Fibroblast of mammary gland (primary cell): ENCODE results near the gene MACROH2A1.

ENCODE experiments used
- DNase-seq: peaks from one replicate; pipeline ENCODE4 v3.0.0-alpha.2; 2010; ENCODE audit warnings: low read depth
- H3K4me3 ChIP-seq: 2 replicates; pipeline ENCODE4 v1.5.1; 2011; ENCODE audit warnings: low read depth, mild to moderate bottlenecking, low read length, moderate library complexity; ENCODE audit not compliant: control insufficient read depth
- TF ChIP-seq, protein P1 (sequence below): conservative IDR thresholded peaks from 2 replicates; pipeline ENCODE4 v1.5.1; 2011; ENCODE audit warnings: low read depth, low read length, inconsistent platforms; ENCODE audit not compliant: control insufficient read depth, insufficient read depth

MACROH2A1 gene

DNA sequence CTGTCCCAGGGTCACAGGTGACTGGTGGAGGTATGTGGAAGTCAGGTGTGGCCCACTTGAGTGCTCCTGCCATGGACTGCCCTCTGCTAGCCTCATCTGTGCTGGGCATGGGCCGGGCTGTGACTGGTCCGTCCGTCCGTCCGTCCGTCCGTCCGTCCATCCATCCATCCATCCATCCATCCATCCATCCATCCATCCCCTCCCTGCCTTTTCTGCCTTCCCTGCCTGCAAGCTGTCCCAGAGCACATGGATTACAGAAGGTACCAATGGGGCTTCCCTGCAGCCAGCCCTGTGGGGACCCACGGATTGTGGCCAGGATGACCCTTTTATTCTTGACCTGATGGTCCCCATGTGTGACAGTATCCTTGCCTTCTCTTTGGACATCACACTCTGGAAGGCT lies 92.5 kb downstream of the MACROH2A1 start:
- DNase-seq = no peak
- TF ChIP-seq, protein P1, sequence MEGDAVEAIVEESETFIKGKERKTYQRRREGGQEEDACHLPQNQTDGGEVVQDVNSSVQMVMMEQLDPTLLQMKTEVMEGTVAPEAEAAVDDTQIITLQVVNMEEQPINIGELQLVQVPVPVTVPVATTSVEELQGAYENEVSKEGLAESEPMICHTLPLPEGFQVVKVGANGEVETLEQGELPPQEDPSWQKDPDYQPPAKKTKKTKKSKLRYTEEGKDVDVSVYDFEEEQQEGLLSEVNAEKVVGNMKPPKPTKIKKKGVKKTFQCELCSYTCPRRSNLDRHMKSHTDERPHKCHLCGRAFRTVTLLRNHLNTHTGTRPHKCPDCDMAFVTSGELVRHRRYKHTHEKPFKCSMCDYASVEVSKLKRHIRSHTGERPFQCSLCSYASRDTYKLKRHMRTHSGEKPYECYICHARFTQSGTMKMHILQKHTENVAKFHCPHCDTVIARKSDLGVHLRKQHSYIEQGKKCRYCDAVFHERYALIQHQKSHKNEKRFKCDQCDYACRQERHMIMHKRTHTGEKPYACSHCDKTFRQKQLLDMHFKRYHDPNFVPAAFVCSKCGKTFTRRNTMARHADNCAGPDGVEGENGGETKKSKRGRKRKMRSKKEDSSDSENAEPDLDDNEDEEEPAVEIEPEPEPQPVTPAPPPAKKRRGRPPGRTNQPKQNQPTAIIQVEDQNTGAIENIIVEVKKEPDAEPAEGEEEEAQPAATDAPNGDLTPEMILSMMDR = no peak
- no peak overlapping the region for H3K4me3 ChIP-seq

DNA sequence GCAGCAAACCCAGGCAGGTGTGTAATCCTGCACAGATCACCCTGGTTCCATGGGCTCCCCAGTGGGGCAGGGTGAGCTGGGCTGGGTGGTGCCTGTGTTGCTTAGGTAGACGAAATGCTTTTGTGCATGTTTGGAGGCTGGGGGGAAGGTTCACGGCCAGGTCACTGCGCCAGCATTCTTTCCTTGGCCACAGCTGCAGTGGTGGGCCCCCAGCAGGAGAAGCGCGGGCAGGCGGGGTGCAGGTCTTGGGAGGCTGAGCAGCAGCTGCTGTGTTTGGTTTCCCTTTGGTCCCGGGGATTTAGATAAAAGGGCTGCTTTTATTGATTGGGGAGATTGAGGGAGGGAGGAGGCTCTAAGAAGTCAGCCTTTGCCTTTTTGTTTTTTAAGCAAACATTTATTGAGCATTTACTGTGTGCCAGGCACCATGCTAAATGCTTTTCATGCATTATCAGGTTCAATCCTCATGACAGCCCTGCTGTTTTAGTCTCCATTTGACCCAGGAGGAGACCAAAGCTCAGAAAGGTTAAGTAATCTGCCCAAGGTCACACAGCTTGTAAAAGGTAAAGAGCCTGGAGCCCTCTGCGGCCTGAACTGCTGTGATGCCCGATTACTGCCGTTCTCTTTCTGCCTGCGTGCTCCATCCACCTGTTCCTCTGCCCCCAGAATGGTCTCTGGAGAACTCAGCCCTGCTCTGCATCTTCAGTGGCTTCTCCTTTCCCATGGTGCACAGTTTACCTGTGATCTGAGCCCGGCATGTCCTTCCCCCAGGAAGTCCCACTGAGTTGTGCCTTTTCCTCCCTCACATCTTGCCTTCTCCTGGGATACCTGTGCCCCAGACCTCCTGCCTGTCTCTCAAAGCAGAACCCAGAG lies 94.4 kb downstream of the MACROH2A1 start:
- no peak for DNase-seq
- no peak overlapping the region for H3K4me3 ChIP-seq
- TF ChIP-seq, protein P1 = no peak

DNA sequence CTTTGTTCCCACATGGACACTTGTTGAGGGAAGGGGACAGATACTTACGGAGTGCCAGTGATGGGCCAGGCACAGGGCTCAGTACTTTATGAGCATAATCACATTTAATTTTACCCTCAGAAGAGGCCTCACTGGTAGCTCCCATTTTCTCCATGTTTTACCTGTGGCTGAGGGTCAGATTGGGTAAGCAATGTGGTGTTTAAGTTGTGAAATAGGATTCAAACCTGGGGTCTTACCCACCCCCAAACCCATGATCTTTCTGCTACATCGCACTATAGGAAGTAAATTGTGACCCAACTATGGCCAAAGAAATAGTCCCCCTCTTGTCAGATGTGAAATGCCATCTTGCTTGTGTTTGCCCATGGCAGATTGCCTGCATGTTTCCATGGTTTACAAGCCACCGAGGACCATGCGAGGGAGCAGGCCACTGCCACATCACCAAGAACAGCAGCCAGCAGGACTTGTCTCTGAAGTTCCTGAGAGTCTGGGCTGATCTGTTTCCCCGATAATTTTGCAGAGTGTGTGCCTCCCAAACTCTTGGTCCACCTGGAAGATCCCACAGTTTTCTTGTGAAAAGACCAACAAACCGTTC lies 95.4 kb downstream of the MACROH2A1 start:
- no peak overlapping the region for H3K4me3 ChIP-seq
- no peak for DNase-seq
- TF ChIP-seq, protein P1 = no peak

DNA sequence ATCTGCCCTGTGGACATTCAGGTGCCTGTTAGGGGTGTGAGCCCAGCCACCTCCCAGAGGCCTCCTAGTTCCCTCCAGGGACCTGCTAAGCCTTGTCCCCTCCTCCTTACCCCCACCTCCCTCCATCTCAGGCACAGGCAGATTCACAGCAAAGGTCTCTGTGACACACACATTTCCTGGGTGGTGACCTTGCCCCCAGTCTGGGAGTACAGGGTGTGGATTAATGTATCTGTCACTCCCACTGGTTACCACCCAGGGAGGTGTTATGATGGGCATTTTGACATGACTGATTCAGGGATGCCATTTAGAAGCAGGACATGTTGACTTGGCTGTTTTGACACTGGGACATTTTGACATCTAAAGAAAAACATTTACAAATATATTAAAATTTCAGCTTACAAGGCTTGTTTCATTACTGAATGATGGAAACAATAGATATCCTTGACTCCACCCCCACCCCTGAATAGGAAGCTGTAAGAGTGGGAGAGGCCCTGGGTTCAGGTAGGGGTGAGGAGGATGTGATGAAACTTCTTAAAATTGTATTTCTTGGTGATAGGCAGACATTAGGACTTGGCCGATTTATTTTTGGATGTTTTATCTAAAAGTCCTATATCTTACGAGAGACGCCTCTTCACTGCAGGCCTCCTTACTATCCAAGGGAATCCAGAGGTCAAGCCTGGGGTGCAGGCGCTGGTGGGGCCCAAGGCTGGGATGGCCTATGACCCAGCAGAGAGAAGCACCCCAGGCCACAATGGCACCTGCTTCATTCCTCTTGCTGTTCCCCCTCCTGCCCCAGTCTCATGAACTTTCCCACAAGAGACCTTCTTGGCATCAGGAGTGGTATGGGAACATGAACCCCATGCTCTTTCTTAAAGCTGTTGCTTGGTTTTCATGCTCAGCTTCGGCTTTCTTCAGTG lies 101.9 kb downstream of the MACROH2A1 start:
- no peak for DNase-seq
- TF ChIP-seq, protein P1 = no peak

DNA sequence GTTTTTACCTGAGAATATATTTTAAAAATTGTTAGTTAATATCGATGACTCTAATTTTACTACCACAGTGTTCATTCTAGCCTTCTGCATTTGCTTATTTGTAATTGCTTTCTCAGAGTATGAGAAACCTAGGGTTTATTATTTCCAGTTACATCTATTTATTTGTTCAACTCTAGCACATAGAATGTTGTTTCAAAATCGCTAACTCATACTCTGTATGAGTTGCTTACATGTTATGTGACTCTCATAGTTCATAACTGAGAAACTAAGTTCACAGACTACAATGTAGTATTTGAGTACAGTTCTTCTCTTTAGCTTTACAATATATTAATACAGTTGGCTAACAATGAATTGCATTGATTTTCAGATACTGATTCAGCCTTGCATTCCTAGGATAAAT lies 103.2 kb downstream of the MACROH2A1 start:
- DNase-seq = no peak
- H3K4me3 ChIP-seq = no peak overlapping the region
- TF ChIP-seq, protein P1 = no peak

More for the DNA sequence above, 101.9 kb downstream of the MACROH2A1 start:
- H3K4me3 ChIP-seq = no peak overlapping the region

DNA sequence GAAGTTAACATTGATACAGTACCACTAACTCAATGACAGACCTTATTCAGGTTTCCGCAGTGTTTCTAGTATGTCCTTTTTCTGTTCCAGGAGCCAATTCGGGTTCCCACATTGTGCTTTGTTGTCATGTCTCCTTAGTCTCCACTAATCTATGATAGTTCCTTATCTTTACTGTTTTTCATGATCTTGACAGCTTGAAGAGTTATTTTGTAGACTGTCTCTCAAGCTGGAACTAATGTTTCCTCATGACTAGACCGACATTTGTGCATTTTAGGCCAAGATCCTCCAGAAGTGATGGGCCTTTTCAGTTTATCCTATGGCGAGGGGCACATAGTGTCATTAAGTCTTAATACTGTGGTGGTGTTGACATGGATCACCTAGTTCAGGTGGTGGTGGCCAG lies 104.2 kb downstream of the MACROH2A1 start:
- TF ChIP-seq, protein P1 = no peak
- H3K4me3 ChIP-seq = no peak overlapping the region
- no peak for DNase-seq
